ENCODE measurements around the gene NMRAL1. TPM values are rescaled to one million over a fixed set of nuclear protein-coding genes. Genes with fewer than 3 reads are reported as not detected.

NMRAL1 gene
- total and polyA plus RNA-seq, 10 of the 15 experiments (the other 5 are each of a cell fraction or from before 2014, with no cell fraction given), result 4.8 to 102 (median 62.5) TPM

GRCh38 chr16:4415538-4416199, 58.8 kb downstream of the NMRAL1 start (continued):
- TF ChIP-seq ZBTB4 (CRISPR knock-in tag; IDR thresholded peaks at IDR 0.05) (no peak), ZSCAN29 (IDR thresholded peaks at IDR 0.05) (no peak), SPI1 (IDR thresholded peaks at IDR 0.05; ENCODE audit: borderline replicate concordance, insufficient read depth, low read depth, low read length) (peak; percentile 31; the same call in 1 of the 2 replicates), SKIL (IDR thresholded peaks at IDR 0.05; ENCODE audit: low read depth, poor library complexity, severe bottlenecking) (no peak), EZH2 (IDR thresholded peaks at IDR 0.05; ENCODE audit: borderline replicate concordance, control insufficient read depth, low read depth, low read length) (no peak), SIX5 (IDR thresholded peaks at IDR 0.05; ENCODE audit: low read depth, low read length, severe bottlenecking) (no peak), MYC (IDR thresholded peaks at IDR 0.05; ENCODE audit: insufficient read depth, insufficient read length, insufficient replicate concordance, low read length, severe bottlenecking) (no peak), ZBTB40 (IDR thresholded peaks at IDR 0.05; ENCODE audit: borderline replicate concordance) (no peak), TBL1XR1 (IDR thresholded peaks at IDR 0.05; ENCODE audit: low read depth, low read length) (peak; percentile 20; the same call in 1 of the 2 replicates), ZNF622 (IDR thresholded peaks at IDR 0.05) (no peak), RAD21 (IDR thresholded peaks at IDR 0.05; ENCODE audit: insufficient read depth, low read depth, low read length) (no peak), NBN (IDR thresholded peaks at IDR 0.05) (0 out of 2 replicates have a peak, but pooled peaks have one; percentile 40), SMAD5 (IDR thresholded peaks at IDR 0.05; ENCODE audit: low read depth) (no peak), POLR2AphosphoS5 (IDR thresholded peaks at IDR 0.05; ENCODE audit: low read length) (0 out of 2 replicates have a peak, but pooled peaks have one; percentile 15), FOS (IDR thresholded peaks at IDR 0.05; ENCODE audit: borderline replicate concordance, extremely low read depth, insufficient read length) (no peak), E4F1 (IDR thresholded peaks at IDR 0.05; ENCODE audit: borderline replicate concordance, partially characterized antibody) (no peak), MTA3 (IDR thresholded peaks at IDR 0.05; ENCODE audit: borderline replicate concordance, low read length) (no peak)

Data from GM12878 (cell line).